Liver (tissue), 9 donors: ENCODE measurements around the gene PLPP3. TPM values are rescaled to one million over a fixed set of nuclear protein-coding genes. Genes with fewer than 3 reads are reported as not detected.

Experiments used
- DNase-seq: peaks from one replicate; pipeline ENCODE4 v3.0.0-alpha.2; 2017; ENCODE audit warnings: low spot score
- H3K27ac ChIP-seq, 2 donors: one replicate each; pipeline ENCODE4 v1.7.0; 2013; ENCODE audit warnings: inconsistent platforms in 2 of 2, low read length in 2 of 2, control low read depth in 1 of 2, low read depth in 1 of 2, mild to moderate bottlenecking in 1 of 2
- H3K27me3 ChIP-seq, 4 donors: one replicate each; pipeline versions ENCODE4 v1.6.1 to v1.7.0; 2013; ENCODE audit warnings: low read length in 3 of 4, inconsistent platforms in 1 of 4, mild to moderate bottlenecking in 1 of 4, moderate library complexity in 1 of 4; ENCODE audit not compliant: control insufficient read depth in 4 of 4, insufficient read depth in 4 of 4
- H3K36me3 ChIP-seq, 4 donors: one replicate each; pipeline versions ENCODE4 v1.6.1 to v1.7.0; 2013; ENCODE audit warnings: low read length in 3 of 4, mild to moderate bottlenecking in 3 of 4, low read depth in 1 of 4, moderate library complexity in 1 of 4; ENCODE audit not compliant: control insufficient read depth in 4 of 4, insufficient read depth in 3 of 4
- H3K4me1 ChIP-seq, 4 donors: one replicate each; pipeline versions ENCODE4 v1.6.1 to v1.7.0; 2013; ENCODE audit warnings: low read length in 3 of 4, mild to moderate bottlenecking in 3 of 4, moderate library complexity in 1 of 4; ENCODE audit not compliant: control insufficient read depth in 4 of 4, insufficient read depth in 4 of 4
- H3K4me3 ChIP-seq, 3 donors: one replicate each; pipeline versions ENCODE4 v1.6.1 to v1.7.0; 2013; ENCODE audit warnings: low read length in 3 of 3, control low read depth in 1 of 3, low read depth in 1 of 3, mild to moderate bottlenecking in 1 of 3
- H3K9ac ChIP-seq, 2 donors: one replicate each; pipeline ENCODE4 v1.7.0; 2013; ENCODE audit warnings: low read length in 2 of 2, mild to moderate bottlenecking in 2 of 2, moderate library complexity in 2 of 2, control low read depth in 1 of 2, low read depth in 1 of 2
- H3K9me3 ChIP-seq, 4 donors: one replicate each; pipeline versions ENCODE4 v1.6.1 to v1.7.0; 2013; ENCODE audit warnings: low read length in 3 of 4; ENCODE audit not compliant: control insufficient read depth in 4 of 4
- CTCF ChIP-seq: fragments of 150-350 bp; IDR thresholded peaks from 2 replicates; pipeline ENCODE4 v1.5.1; 2017; ENCODE audit warnings: improper control_type of control experiment, low read depth, low read length; ENCODE audit not compliant: missing input control
- FOXA2 ChIP-seq: IDR thresholded peaks from 2 replicates; pipeline ENCODE4 v1.6.1; 2016; ENCODE audit warnings: antibody characterized with exemption
- GABPA ChIP-seq, 2 donors: IDR thresholded peaks in 1 of 2; conservative IDR thresholded peaks in 1 of 2; 2 replicates each; pipeline ENCODE4 v1.6.1; 2016; ENCODE audit warnings: antibody characterized with exemption in 2 of 2, mild to moderate bottlenecking in 1 of 2, moderate library complexity in 1 of 2
- HNF4A ChIP-seq, 2 donors: conservative IDR thresholded peaks; 2 replicates each; pipeline ENCODE4 v1.6.1; 2016; ENCODE audit warnings: antibody characterized with exemption in 2 of 2, mild to moderate bottlenecking in 2 of 2
- HNF4G ChIP-seq: IDR thresholded peaks from 2 replicates; pipeline ENCODE4 v1.6.1; 2016; ENCODE audit warnings: antibody characterized with exemption
- JUND ChIP-seq, 2 donors: IDR thresholded peaks; 2 replicates each; pipeline ENCODE4 v1.6.1; 2016; ENCODE audit warnings: antibody characterized with exemption in 2 of 2
- NR2F2 ChIP-seq: IDR thresholded peaks from 2 replicates; pipeline ENCODE4 v1.6.1; 2016; ENCODE audit warnings: antibody characterized with exemption
- RAD21 ChIP-seq, 2 donors: IDR thresholded peaks; 2 replicates each; pipeline ENCODE4 v1.6.1; 2016; ENCODE audit warnings: antibody characterized with exemption in 2 of 2, mild to moderate bottlenecking in 2 of 2
- REST ChIP-seq: IDR thresholded peaks from 2 replicates; pipeline ENCODE4 v1.6.1; 2016; ENCODE audit warnings: antibody characterized with exemption, mild to moderate bottlenecking
- RXRA ChIP-seq, 2 donors: IDR thresholded peaks; 2 replicates each; pipeline ENCODE4 v1.6.1; 2017 to 2018; ENCODE audit warnings: antibody characterized with exemption in 2 of 2, mild to moderate bottlenecking in 1 of 2
- TAF1 ChIP-seq: conservative IDR thresholded peaks from 2 replicates; pipeline ENCODE4 v1.6.1; 2016; ENCODE audit warnings: antibody characterized with exemption, mild to moderate bottlenecking
- YY1 ChIP-seq: IDR thresholded peaks from 2 replicates; pipeline ENCODE4 v1.6.1; 2016; ENCODE audit warnings: antibody characterized with exemption, mild to moderate bottlenecking
- WGBS: extraction: QIAGEN DNeasy Blood & Tissue Kit; methylation state at CpG from one replicate; pipeline ENCODE4 v1.1.7; 2013; 5-methylcytosine and 5-hydroxymethylcytosine counted together
- polyA plus RNA-seq, 2 donors: library from polyadenylated mRNA; stranded (reverse) in 1 of 2; unstranded in 1 of 2; fragments of 200-250 nt in 1 of 2; fragments of >200 nt in 1 of 2; fragmentation: Nextera tagmentation in 1 of 2; extraction: Ambion mirVana in 1 of 2; gene quantifications; one replicate each; pipeline versions ENCODE4 v1.2.1 to v1.2.3, GENCODE V29; 2013 to 2015
- total RNA-seq, 2 donors: library from RNA; depleted of rRNA; stranded (reverse); fragments of >200 nt; gene quantifications; one replicate each; pipeline ENCODE4 v1.2.3, GENCODE V29; 2014
- TF ChIP-seq, protein P1 (sequence below): IDR thresholded peaks from 2 replicates; pipeline ENCODE4 v1.6.1; 2016; ENCODE audit warnings: antibody characterized with exemption
- TF ChIP-seq, protein P2 (sequence below): IDR thresholded peaks from 2 replicates; pipeline ENCODE4 v1.6.1; 2016; ENCODE audit warnings: antibody characterized with exemption
- donor health status: healthy.
- donor health status: healthy.
- donor health status: healthy.
- donor health status: healthy.
- donor health status: healthy.

The PLPP3 gene
- total and polyA plus RNA-seq, 4 donors, result 46.1 to 91.2 (median 67.6) TPM

DNA sequence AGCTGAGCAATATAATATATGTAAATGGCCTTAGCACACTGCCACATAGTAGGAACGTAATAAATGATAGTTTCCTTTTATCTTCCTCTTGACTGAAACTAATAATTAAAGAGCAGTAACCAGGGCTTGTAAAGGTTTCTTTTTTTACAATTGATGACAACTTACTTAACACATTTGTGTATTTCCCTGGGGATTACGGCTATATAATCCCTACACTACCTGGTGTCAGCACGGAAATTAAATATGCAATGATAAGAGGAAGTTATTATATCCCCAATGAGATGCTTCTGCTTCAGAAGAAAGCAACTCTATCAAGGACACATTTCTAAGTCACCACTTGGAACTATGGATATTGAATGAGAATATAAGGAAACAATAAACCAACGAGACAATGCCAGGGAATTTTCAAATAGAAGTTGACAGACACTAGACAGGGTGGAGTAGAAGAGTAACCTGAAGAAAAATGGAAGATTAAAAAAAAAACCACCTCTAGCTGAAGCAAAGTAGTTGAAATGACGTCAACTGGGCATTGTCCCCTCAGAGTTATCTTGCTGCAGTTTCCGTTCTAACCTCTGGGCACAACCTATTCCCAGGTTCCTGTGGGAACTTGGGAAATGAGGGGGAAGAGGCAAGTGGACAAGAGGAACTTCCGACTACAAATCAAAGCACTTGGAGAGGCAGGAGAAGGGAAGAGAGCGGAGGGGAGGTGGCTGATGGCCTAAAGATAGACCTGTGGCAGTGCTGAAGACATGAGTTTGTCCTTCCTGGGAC is 66.5 kb downstream of the PLPP3 start:
- no peaks in the 10 kb centered on the region for H3K27me3 ChIP-seq
- H3K27ac ChIP-seq, result peak overlapping the region; percentile 49 to 55

DNA sequence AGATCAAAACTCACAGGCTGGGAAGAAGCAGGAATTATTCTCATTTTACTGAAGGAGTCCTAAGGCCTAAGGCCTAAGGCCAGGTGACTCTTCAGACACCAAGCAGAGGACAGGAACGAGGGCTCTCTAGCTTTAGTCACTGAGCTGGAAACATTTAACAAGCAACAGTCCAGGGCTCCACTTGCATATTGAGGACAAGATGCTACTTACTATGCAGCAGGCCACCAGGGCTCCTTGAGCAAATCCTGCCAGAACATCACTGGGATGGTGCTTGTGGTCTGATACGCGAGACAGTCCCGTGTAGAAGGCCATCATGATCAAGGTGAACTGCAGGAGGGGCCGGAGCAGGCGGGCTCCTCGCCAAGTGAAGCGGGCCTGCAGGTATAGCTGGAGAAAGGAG is 67.6 kb downstream of the PLPP3 start:
- TF ChIP-seq FOXA2, result no peak
- TF ChIP-seq YY1, result no peak
- TF ChIP-seq, protein P1, sequence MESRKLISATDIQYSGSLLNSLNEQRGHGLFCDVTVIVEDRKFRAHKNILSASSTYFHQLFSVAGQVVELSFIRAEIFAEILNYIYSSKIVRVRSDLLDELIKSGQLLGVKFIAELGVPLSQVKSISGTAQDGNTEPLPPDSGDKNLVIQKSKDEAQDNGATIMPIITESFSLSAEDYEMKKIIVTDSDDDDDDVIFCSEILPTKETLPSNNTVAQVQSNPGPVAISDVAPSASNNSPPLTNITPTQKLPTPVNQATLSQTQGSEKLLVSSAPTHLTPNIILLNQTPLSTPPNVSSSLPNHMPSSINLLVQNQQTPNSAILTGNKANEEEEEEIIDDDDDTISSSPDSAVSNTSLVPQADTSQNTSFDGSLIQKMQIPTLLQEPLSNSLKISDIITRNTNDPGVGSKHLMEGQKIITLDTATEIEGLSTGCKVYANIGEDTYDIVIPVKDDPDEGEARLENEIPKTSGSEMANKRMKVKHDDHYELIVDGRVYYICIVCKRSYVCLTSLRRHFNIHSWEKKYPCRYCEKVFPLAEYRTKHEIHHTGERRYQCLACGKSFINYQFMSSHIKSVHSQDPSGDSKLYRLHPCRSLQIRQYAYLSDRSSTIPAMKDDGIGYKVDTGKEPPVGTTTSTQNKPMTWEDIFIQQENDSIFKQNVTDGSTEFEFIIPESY, result no peak
- TF ChIP-seq, protein P2, sequence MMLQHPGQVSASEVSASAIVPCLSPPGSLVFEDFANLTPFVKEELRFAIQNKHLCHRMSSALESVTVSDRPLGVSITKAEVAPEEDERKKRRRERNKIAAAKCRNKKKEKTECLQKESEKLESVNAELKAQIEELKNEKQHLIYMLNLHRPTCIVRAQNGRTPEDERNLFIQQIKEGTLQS, result no peak
- no peak for TF ChIP-seq TAF1
- TF ChIP-seq GABPA (IDR thresholded peaks at IDR 0.05 in 1 of 2, conservative IDR thresholded peaks at IDR 0.05 in 1 of 2), result no peak
- TF ChIP-seq HNF4G, result no peak
- TF ChIP-seq REST, result no peak
- TF ChIP-seq NR2F2, result no peak
- TF ChIP-seq RAD21 (IDR thresholded peaks at IDR 0.05), result no peak
- no peak for TF ChIP-seq HNF4A (conservative IDR thresholded peaks at IDR 0.05)
- WGBS, result 86% methylated on average over 8 of the region's 8 CpGs
- peak overlapping the region; percentile 63 to 87 for H3K27ac ChIP-seq
- H3K9me3 ChIP-seq, result no peaks in the 10 kb centered on the region
- H3K4me3 ChIP-seq, result no peak overlapping the region
- H3K4me1 ChIP-seq, result peaks cover 16 to 81% (median 52%) of the 10 kb centered on the region in 4 donors
- peaks cover 1 to 55% (median 21%) of the 10 kb centered on the region in 4 donors for H3K36me3 ChIP-seq
- no peak for DNase-seq
- no peak overlapping the region for H3K9ac ChIP-seq
- no peaks in the 10 kb centered on the region for H3K27me3 ChIP-seq

More for the DNA sequence above, 66.5 kb downstream of the PLPP3 start:
- DNase-seq, result no peak
- 74% methylated on average over 8 of the region's 8 CpGs for WGBS
- Histone ChIP-seq H3K9me3 (no peaks in the 10 kb centered on the region), H3K9ac (no peak overlapping the region), H3K4me1 (peaks cover 8 to 74% (median 43%) of the 10 kb centered on the region in 4 donors), H3K36me3 (peaks cover 0 to 54% (median 26%) of the 10 kb centered on the region in 4 donors), H3K4me3 (no peak overlapping the region)
- TF ChIP-seq NR2F2 (peak; percentile 65), JUND (IDR thresholded peaks at IDR 0.05) (no peak), TAF1 (no peak), YY1 (no peak), RAD21 (IDR thresholded peaks at IDR 0.05) (peak in 1 of 2 donors; percentile 62), RXRA (IDR thresholded peaks at IDR 0.05) (no peak), CTCF (peak; percentile 29)
